Epithelial cell of prostate (primary cell): ENCODE data around the gene LBX2.
"Not testable (repeated sequence)": the region's sequence is repeated elsewhere in the genome, so short reads cannot be mapped to it uniquely, and the experiment has no call there.

Experiments used
- DNase-seq: peaks from one replicate; pipeline ENCODE4 v3.0.0-alpha.2; 2011; ENCODE audit warnings: low read depth, low spot score
- H3K27ac ChIP-seq: fragments of 450-650 bp; 2 replicates; pipeline ENCODE4 v1.5.1; 2017; ENCODE audit warnings: mild to moderate bottlenecking

LBX2 gene

DNA sequence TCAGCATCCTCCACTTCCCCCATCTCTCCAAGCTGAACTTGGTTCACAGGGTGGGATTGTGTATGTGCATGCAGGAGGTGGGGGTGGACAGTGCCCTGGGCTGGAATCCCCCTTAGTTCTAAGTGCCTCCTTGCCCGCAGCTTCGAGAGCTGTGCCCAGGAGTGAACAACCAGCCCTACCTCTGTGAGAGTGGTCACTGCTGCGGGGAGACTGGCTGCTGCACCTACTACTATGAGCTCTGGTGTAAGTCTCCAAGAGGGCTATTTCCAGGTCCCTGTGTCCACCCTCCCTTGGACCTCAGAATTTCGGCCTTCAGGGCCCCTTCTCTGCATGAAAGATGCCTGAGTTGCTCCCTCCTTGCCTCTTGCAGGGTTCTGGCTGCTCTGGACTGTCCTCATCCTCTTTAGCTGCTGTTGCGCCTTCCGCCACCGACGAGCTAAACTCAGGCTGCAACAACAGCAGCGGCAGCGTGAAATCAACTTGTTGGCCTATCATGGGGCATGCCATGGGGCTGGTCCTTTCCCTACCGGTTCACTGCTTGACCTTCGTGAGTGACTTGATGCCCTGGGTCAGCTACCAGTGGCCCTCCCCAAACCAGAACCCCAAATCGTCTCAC lies 39.8 kb downstream of the LBX2 start:
- not testable (repeated sequence) for H3K27ac ChIP-seq, DNase-seq

DNA sequence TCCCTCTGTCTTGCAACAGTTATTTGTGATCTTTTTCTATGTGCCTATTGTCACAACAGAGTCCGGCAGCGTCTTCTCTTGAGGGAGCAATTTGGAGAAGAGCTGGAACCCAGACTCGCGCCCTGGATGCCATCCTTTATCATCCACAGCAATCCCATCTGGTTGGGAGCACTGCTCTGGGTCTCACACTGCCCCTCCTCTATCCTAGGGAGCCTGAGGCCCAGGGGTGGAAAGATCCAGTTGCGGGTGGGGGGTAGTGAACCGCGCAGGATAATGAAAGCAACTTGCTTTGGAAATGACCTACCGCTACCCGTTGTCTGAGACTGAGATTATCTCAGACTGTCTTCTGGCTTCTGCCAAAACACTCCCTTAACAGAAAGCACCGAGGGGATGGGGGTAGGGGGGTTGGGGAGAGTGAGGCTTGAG lies 40.5 kb downstream of the LBX2 start:
- no peak for DNase-seq
- peak overlapping the region; percentile 92 for H3K27ac ChIP-seq

DNA sequence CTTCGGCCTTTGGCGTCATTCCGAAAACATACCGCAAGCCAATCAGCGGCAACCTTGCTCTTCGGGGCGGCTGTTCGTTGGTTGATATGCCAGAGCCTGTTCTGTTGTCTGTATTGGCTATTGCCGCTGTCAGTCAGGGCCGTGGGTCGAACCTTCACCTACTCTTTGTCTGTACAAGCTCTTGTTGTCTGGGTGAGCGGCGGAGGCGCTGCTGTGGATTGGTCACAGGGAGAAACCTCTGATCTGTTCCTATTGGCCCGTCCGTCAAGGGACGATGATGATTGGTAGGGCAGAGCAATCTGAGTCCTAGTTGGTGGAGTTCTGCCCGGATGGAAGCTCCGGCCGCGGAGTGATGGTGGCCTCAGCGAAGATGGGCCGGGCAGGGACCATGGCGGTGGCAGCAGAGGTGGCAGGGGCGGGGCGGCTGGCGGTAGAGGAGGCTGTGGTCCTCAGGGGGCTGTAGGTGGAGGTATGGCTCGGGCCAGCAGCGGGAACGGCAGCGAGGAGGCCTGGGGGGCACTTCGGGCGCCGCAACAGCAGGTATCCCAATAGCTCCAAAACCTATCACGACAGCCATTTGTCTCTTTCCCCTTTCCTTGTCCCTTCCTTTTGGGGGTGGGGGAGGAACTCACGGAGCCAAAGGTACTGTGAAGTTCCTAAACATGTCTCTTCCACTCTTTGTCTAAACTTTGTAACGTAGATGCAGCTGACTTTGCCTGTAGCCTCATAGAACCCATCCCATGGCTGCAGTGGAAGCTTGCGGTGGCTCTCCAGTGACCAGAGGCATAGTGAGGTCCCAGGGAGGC lies 41.1 kb downstream of the LBX2 start, which contains the start of gene WBP1:
TSS of gene WBP1 (plus strand) at position 307 of the 806 bp plus-strand sequence. CDS start at position 472, 165 bp downstream.
- peak; percentile 100 for DNase-seq
- H3K27ac ChIP-seq, result peak within 1 kb of the TSS; percentile 92

DNA sequence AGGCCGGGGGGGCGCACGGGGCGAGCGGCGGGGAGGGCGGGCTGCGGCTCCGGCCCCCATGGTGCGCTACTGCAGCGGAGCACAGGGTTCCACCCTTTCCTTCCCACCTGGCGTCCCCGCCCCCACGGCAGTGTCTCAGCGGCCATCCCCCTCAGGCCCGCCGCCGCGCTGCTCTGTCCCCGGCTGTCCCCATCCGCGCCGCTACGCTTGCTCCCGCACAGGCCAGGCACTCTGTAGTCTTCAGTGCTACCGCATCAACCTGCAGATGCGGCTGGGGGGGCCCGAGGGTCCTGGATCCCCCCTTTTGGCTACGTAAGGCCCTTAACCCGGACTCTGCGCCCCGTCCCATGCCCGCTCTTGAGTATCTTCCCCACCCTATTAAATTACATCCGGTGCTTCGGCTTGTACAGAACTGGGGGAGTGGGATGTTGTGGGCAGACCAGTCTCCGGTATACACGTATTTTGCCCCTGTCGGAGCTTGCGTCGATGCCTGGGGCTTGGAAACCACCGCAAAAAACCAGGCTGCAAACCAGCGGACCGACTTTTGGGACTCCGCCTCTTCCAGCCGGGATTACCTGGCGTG lies 41.8 kb downstream of the LBX2 start:
- peak overlapping the region; percentile 92 for H3K27ac ChIP-seq
- no peak for DNase-seq

DNA sequence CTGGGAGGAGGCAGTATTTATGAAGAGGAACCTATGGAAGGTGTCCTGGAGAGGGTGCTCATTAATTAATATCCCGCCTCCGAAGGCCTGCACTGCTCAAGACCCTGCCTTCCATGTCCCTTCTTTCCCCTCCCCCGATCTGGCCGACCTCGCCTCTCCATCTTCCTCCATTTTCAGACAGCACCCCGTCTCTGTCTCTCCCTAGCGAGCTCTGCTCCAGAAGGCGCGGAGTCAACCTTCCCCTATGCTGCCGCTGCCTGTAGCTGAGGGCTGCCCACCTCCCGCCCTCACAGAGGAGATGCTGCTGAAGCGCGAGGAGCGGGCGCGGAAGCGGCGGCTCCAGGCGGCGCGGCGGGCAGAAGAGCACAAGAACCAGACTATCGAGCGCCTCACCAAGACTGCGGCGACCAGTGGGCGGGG lies 42.3 kb downstream of the LBX2 start:
- DNase-seq, result no peak
- peak overlapping the region; percentile 92 for H3K27ac ChIP-seq

DNA sequence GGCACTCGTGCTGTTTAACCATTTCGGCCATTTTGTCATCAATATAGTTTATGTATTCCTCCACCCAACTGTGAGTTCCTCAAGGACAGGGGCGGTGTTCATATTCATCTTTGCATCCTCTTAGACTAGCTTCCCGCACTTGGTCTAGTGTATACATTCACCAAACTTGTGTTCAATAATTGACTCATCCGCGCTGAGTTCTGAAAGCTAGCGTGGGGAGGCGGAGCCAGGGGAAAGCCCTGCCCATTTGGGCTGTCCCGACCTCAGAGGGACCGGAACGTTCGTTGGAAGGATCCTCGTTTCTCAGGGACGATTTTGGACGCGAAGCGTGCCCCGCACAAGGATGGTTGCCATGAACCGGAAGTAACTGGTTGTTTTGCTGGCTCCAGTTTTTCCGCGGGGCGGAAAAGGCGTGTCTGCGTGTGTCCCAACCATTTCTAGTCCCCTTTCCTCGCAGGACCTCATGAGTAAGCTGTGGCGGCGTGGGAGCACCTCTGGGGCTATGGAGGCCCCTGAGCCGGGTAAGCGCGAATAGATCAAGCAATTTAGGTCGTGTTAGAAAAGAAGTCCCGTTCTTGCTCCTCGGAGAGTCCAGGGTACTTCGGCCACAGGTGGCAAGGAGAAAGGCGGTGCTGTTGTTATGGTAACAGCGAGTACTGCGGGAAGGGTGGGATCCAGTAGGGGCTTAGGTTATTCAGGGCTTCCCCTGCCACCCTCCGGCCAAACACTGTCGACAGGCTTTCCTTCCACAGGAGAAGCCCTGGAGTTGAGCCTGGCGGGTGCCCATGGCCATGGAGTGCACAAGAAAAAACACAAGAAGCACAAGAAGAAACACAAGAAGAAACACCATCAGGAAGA lies 44.5 kb downstream of the LBX2 start, which contains the start of gene INO80B:
TSS of gene INO80B (plus strand) at position 434 of the 858 bp plus-strand sequence. CDS start at position 464, 30 bp downstream.
- H3K27ac ChIP-seq, result peak within 1 kb of the TSS; percentile 44
- DNase-seq, result peak; percentile 96

DNA sequence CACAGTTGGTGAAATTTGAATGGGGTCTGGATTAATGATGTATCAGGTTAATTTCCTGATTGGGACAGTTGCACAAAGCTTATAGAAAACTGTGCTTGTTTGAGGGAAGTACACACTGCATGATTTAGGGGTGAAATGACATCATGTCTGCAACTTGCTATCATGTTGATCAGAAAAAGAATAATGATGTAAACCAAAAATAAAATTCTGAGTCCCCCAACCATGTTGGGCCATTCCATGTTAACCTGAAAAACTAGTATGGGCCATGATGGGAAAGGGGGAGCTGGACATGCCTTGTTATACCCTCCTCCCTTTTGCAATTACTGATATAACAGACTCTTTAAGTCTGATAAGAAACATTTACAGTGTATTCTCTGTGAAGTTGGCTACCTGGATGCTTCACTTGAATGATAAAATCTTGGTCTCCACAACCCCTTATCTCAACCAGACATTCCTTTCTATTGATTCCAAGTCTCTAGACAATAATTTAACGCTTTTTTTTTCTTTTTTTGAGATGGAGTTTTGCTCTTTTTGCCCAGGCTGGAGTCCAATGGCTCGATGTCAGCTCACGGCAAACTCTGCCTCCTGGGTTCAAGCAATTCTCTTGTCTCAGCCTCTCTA lies 48.7 kb downstream of the LBX2 start:
- no peak for DNase-seq

DNA sequence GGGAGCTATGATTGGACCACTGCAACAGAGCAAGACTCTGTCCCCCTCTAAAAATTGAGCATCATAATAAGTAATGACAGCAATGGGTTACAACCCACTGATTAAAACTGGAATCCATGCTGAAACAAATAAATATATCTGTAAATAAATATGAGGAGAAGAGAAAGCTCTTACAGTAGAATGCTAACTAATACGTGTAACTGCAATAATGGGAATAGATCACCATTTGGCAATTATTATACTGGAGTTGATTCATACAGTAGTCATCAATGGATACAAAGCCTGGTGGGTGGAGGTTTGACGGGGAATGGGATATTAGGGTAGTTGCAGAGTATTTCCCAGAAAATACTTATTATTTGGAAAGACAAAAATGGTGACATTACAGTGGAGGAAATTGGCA lies 50.6 kb downstream of the LBX2 start:
- H3K27ac ChIP-seq, result no peak overlapping the region
- no peak for DNase-seq

More for the DNA sequence above, 48.7 kb downstream of the LBX2 start:
- no peak overlapping the region for H3K27ac ChIP-seq
